Erythroblast (primary cell): Measurements from ENCODE around the gene CTNNAL1.
"Not testable (repeated sequence)": the region's sequence is repeated elsewhere in the genome, so short reads cannot be mapped to it uniquely, and the experiment has no call there.

ENCODE experiments used
- DNase-seq, 2 experiments: peaks; one replicate each; lab custom pipeline; 2025; lab: John Stamatoyannopoulos, UW
- GATA1 ChIP-seq: IDR thresholded peaks from 2 replicates; pipeline ENCODE4 v1.6.1; 2011; ENCODE audit warnings: low read depth, mild to moderate bottlenecking, control low read depth, low read length, moderate library complexity
- POLR2A ChIP-seq: IDR thresholded peaks from 2 replicates; pipeline ENCODE4 v1.6.1; 2011; ENCODE audit warnings: mild to moderate bottlenecking, low read length

CTNNAL1 gene

GRCh38 chr9:109012876-109013678 is at the start of gene CTNNAL1:
Gene CTNNAL1 (minus strand): TSS chr9:109013499. CDS start chr9:109013442, 57 bp downstream.
- peak; percentile 94 to 97 for DNase-seq
- TF ChIP-seq POLR2A (peak; percentile 62), GATA1 (no peak)

GRCh38 chr9:109062543-109062942 is 49.2 kb upstream of the CTNNAL1 start:
- DNase-seq = no peak

GRCh38 chr9:109060191-109060590 is 46.9 kb upstream of the CTNNAL1 start:
- TF ChIP-seq GATA1 (no peak), POLR2A (no peak)

More at GRCh38 chr9:109062543-109062942, 49.2 kb upstream of the CTNNAL1 start:
- TF ChIP-seq GATA1 = no peak
- no peak for TF ChIP-seq POLR2A

GRCh38 chr9:109053121-109053520 is 39.8 kb upstream of the CTNNAL1 start:
- not testable (repeated sequence) for DNase-seq

More at GRCh38 chr9:109060191-109060590, 46.9 kb upstream of the CTNNAL1 start:
- DNase-seq = no peak

GRCh38 chr9:109052416-109052815 is 39.1 kb upstream of the CTNNAL1 start:
- DNase-seq = no peak
- TF ChIP-seq GATA1 (no peak), POLR2A (no peak)

- TF ChIP-seq GATA1 = no peak
- TF ChIP-seq POLR2A = no peak
- DNase-seq = no peak
Measured at GRCh38 chr9:109051733-109052132, 38.4 kb upstream of the CTNNAL1 start.

- no peak for DNase-seq
- TF ChIP-seq GATA1 (no peak), POLR2A (no peak)
Measured at GRCh38 chr9:109050444-109050843, 37.1 kb upstream of the CTNNAL1 start.

- no peak for DNase-seq
- TF ChIP-seq GATA1 (no peak), POLR2A (no peak)
Measured at GRCh38 chr9:109048822-109049221, 35.5 kb upstream of the CTNNAL1 start.

- no peak for TF ChIP-seq POLR2A
- TF ChIP-seq GATA1 = no peak
Measured at GRCh38 chr9:109047259-109047658, 34.0 kb upstream of the CTNNAL1 start.

GRCh38 chr9:109046346-109046745 is 33.0 kb upstream of the CTNNAL1 start:
- TF ChIP-seq GATA1 (no peak), POLR2A (no peak)
- DNase-seq = no peak

More at GRCh38 chr9:109047259-109047658, 34.0 kb upstream of the CTNNAL1 start:
- DNase-seq = no peak

- TF ChIP-seq POLR2A = no peak
- TF ChIP-seq GATA1 = no peak
- DNase-seq = no peak
Measured at GRCh38 chr9:109043578-109043977, 30.3 kb upstream of the CTNNAL1 start.

GRCh38 chr9:109040571-109040970 is 27.3 kb upstream of the CTNNAL1 start:
- TF ChIP-seq POLR2A = no peak
- TF ChIP-seq GATA1 = no peak
- no peak for DNase-seq

- TF ChIP-seq GATA1 (no peak), POLR2A (no peak)
- DNase-seq = no peak
Measured at GRCh38 chr9:109039539-109039938, 26.2 kb upstream of the CTNNAL1 start.

GRCh38 chr9:109037946-109038715 is 24.8 kb upstream of the CTNNAL1 start:
- no peak for DNase-seq

More at GRCh38 chr9:109037946-109038715, 24.8 kb upstream of the CTNNAL1 start:
- TF ChIP-seq POLR2A (no peak), GATA1 (no peak)
